ENCODE results near the gene SLC25A13. TPM values are rescaled to one million over a fixed set of nuclear protein-coding genes. Genes with fewer than 3 reads are reported as not detected.

The SLC25A13 gene
- total and polyA plus RNA-seq, 8 donors: 20.2 to 41.2 (median 25.1) TPM

- DNase-seq (no peak), ATAC-seq (no peak)
- Histone ChIP-seq H3K27ac (no peak overlapping the region), H3K36me3 (peaks cover 0 to 20% of the 10 kb centered on the region in 2 donors), H3K27me3 (no peaks in the 10 kb centered on the region), H3K4me3 (no peak overlapping the region), H3K4me1 (no peaks in the 10 kb centered on the region), H3K9me3 (no peaks in the 10 kb centered on the region)
- intact Hi-C loops (cut with DNase I): no loop called here
- TF ChIP-seq CTCF (IDR thresholded peaks at IDR 0.05): no peak
These were observed 125.2 kb downstream of the SLC25A13 start for GRCh38 chr7:96196676-96197075.

- Histone ChIP-seq H3K27ac (peak overlapping the region in 1 of 2 donors; percentile 4), H3K36me3 (peaks cover 0 to 78% of the 10 kb centered on the region in 2 donors), H3K27me3 (no peaks in the 10 kb centered on the region), H3K9me3 (no peaks in the 10 kb centered on the region), H3K4me1 (no peaks in the 10 kb centered on the region), H3K4me3 (no peak overlapping the region)
- no peak for ATAC-seq
- TF ChIP-seq CTCF (IDR thresholded peaks at IDR 0.05): no peak
- no peak for DNase-seq
- intact Hi-C loops (cut with DNase I): no loop called here
These were observed 132.6 kb downstream of the SLC25A13 start for GRCh38 chr7:96189129-96189820.

GRCh38 chr7:96188591-96188991 is 133.3 kb downstream of the SLC25A13 start:
- H3K4me3 ChIP-seq: no peak overlapping the region
- DNase-seq (no peak), ATAC-seq (peak; percentile 23)
- TF ChIP-seq CTCF (IDR thresholded peaks at IDR 0.05): no peak
- intact Hi-C loops (cut with DNase I): no loop called here
- H3K4me1 ChIP-seq: no peaks in the 10 kb centered on the region
- peak overlapping the region in 1 of 2 donors; percentile 4 for H3K27ac ChIP-seq
- peaks cover 0 to 84% of the 10 kb centered on the region in 2 donors for H3K36me3 ChIP-seq
- no peaks in the 10 kb centered on the region for H3K9me3 ChIP-seq
- H3K27me3 ChIP-seq: no peaks in the 10 kb centered on the region

GRCh38 chr7:96188174-96188581 is 133.7 kb downstream of the SLC25A13 start:
- ATAC-seq: peak; percentile 24
- TF ChIP-seq CTCF (IDR thresholded peaks at IDR 0.05): no peak

GRCh38 chr7:96187735-96188134 is 134.2 kb downstream of the SLC25A13 start:
- intact Hi-C loops (cut with DNase I): no loop called here
- no peak overlapping the region for H3K4me3 ChIP-seq
- peaks cover 0 to 84% of the 10 kb centered on the region in 2 donors for H3K36me3 ChIP-seq
- ATAC-seq (no peak), DNase-seq (no peak)
- no peaks in the 10 kb centered on the region for H3K27me3 ChIP-seq
- no peak overlapping the region for H3K27ac ChIP-seq
- no peaks in the 10 kb centered on the region for H3K4me1 ChIP-seq
- TF ChIP-seq CTCF (IDR thresholded peaks at IDR 0.05): no peak
- H3K9me3 ChIP-seq: no peaks in the 10 kb centered on the region

More at GRCh38 chr7:96188174-96188581, 133.7 kb downstream of the SLC25A13 start:
- H3K9me3 ChIP-seq: no peaks in the 10 kb centered on the region
- intact Hi-C loops (cut with DNase I): no loop called here
- H3K36me3 ChIP-seq: peaks cover 0 to 84% of the 10 kb centered on the region in 2 donors
- no peak overlapping the region for H3K4me3 ChIP-seq
- H3K27ac ChIP-seq: peak overlapping the region in 1 of 2 donors; percentile 4
- no peaks in the 10 kb centered on the region for H3K4me1 ChIP-seq
- H3K27me3 ChIP-seq: no peaks in the 10 kb centered on the region
- DNase-seq: no peak

All from left lung (tissue), 10 donors.